H9 (cell line): ENCODE data around the gene EFNA5. TPM values are rescaled to one million over a fixed set of nuclear protein-coding genes. Genes with fewer than 3 reads are reported as not detected.

ENCODE experiments used
- DNase-seq: peaks from one replicate; pipeline ENCODE4 v3.0.0-alpha.2; 2017
- H2AFZ ChIP-seq: one replicate; pipeline ENCODE4 v1.6.1; 2013; ENCODE audit warnings: mild to moderate bottlenecking, low read length, control low read depth, moderate library complexity
- H2AK5ac ChIP-seq: 2 replicates; pipeline ENCODE4 v1.6.1; 2013; ENCODE audit warnings: low read length, control low read depth, mixed read lengths; ENCODE audit not compliant: insufficient read length
- H2BK120ac ChIP-seq: one replicate; pipeline ENCODE4 v1.6.1; 2013; ENCODE audit warnings: low read depth, mild to moderate bottlenecking, low read length, control low read depth, inconsistent platforms; ENCODE audit not compliant: poor library complexity, severe bottlenecking
- H2BK12ac ChIP-seq: 2 replicates; pipeline ENCODE4 v1.6.1; 2013; ENCODE audit warnings: low read length, control low read depth, mixed read lengths, low read depth; ENCODE audit not compliant: insufficient read length
- H2BK15ac ChIP-seq: 2 replicates; pipeline ENCODE4 v1.6.1; 2013; ENCODE audit warnings: low read depth, low read length, control low read depth
- H2BK20ac ChIP-seq: one replicate; pipeline ENCODE4 v1.6.1; 2013; ENCODE audit warnings: low read depth, mild to moderate bottlenecking, low read length, control low read depth, inconsistent platforms; ENCODE audit not compliant: poor library complexity, severe bottlenecking
- H2BK5ac ChIP-seq: 2 replicates; pipeline ENCODE4 v1.6.1; 2013; ENCODE audit warnings: low read length, control low read depth, mixed read lengths; ENCODE audit not compliant: insufficient read length
- H3K14ac ChIP-seq: 2 replicates; pipeline ENCODE4 v1.6.1; 2013; ENCODE audit warnings: low read length, control low read depth; ENCODE audit not compliant: insufficient read depth
- H3K18ac ChIP-seq: 2 replicates; pipeline ENCODE4 v1.6.1; 2013; ENCODE audit warnings: low read depth, mild to moderate bottlenecking, mixed read lengths, low read length, control low read depth; ENCODE audit not compliant: insufficient read length
- H3K23ac ChIP-seq: 2 replicates; pipeline ENCODE4 v1.6.1; 2013; ENCODE audit warnings: low read length, control low read depth, mixed read lengths, low read depth; ENCODE audit not compliant: insufficient read length
- H3K23me2 ChIP-seq: 2 replicates; pipeline ENCODE4 v1.6.1; 2013; ENCODE audit warnings: low read depth, mild to moderate bottlenecking, mixed read lengths, low read length, control low read depth; ENCODE audit not compliant: insufficient read length, poor library complexity, severe bottlenecking
- H3K27ac ChIP-seq: 2 replicates; pipeline ENCODE4 v1.5.1; 2013; ENCODE audit warnings: low read length, control low read depth, mixed read lengths, low read depth; ENCODE audit not compliant: insufficient read length
- H3K27me3 ChIP-seq: 2 replicates; pipeline ENCODE4 v1.6.1; 2013; ENCODE audit warnings: low read length, control low read depth, inconsistent platforms; ENCODE audit not compliant: insufficient read depth
- H3K4ac ChIP-seq: 2 replicates; pipeline ENCODE4 v1.6.1; 2013; ENCODE audit warnings: low read depth, mild to moderate bottlenecking, control low read depth, inconsistent platforms, low read length, moderate library complexity
- H3K4me1 ChIP-seq: 2 replicates; pipeline ENCODE4 v1.6.1; 2013; ENCODE audit warnings: low read length, control low read depth, inconsistent platforms; ENCODE audit not compliant: insufficient read depth
- H3K4me2 ChIP-seq: 2 replicates; pipeline ENCODE4 v1.6.1; 2013; ENCODE audit warnings: low read length, control low read depth, mixed read lengths; ENCODE audit not compliant: insufficient read length, insufficient read depth
- H3K56ac ChIP-seq: 2 replicates; pipeline ENCODE4 v1.6.1; 2013; ENCODE audit warnings: low read depth, mild to moderate bottlenecking, mixed read lengths, low read length, control low read depth; ENCODE audit not compliant: insufficient read length
- H3K79me1 ChIP-seq: 2 replicates; pipeline ENCODE4 v1.6.1; 2013; ENCODE audit warnings: low read depth, mild to moderate bottlenecking, moderate library complexity, low read length, control low read depth, inconsistent platforms; ENCODE audit not compliant: insufficient read depth, poor library complexity, severe bottlenecking
- H3K79me2 ChIP-seq: 2 replicates; pipeline ENCODE4 v1.6.1; 2013; ENCODE audit warnings: low read length, control low read depth, inconsistent platforms; ENCODE audit not compliant: insufficient read depth
- H3K9ac ChIP-seq: 2 replicates; pipeline ENCODE4 v1.6.1; 2013; ENCODE audit warnings: low read length, control low read depth, mixed read lengths; ENCODE audit not compliant: insufficient read length; ENCODE audit errors: extremely low read depth
- H3K9me3 ChIP-seq: one replicate; pipeline ENCODE4 v1.6.1; 2013; ENCODE audit warnings: low read depth, low read length, inconsistent platforms; ENCODE audit not compliant: control insufficient read depth
- H3T11ph ChIP-seq: one replicate; pipeline ENCODE4 v1.6.1; 2013; ENCODE audit warnings: mild to moderate bottlenecking, low read length, control low read depth, inconsistent platforms
- H4K20me1 ChIP-seq: one replicate; pipeline ENCODE4 v1.6.1; 2013; ENCODE audit not compliant: control insufficient read depth, insufficient read length, insufficient read depth
- H4K5ac ChIP-seq: 2 replicates; pipeline ENCODE4 v1.6.1; 2013; ENCODE audit warnings: low read depth, mild to moderate bottlenecking, mixed read lengths, low read length, control low read depth; ENCODE audit not compliant: insufficient read length
- H4K8ac ChIP-seq: replicated peaks from 2 replicates; pipeline ENCODE4 v1.6.1; 2013; ENCODE audit warnings: low read length, control low read depth, mixed read lengths, low read depth; ENCODE audit not compliant: insufficient read length
- H4K91ac ChIP-seq: 2 replicates; pipeline ENCODE4 v1.6.1; 2013; ENCODE audit warnings: low read depth, mild to moderate bottlenecking, moderate library complexity, mixed read lengths, low read length, control low read depth; ENCODE audit not compliant: insufficient read length
- H3K27ac Mint-ChIP-seq, 3 experiments: 2 replicates in 2 of 3; 3 replicates in 1 of 3; pipeline ENCODE4 v1.8.0; 2020 to 2021; ENCODE audit warnings: mixed read lengths in 3 of 3, mild to moderate bottlenecking in 1 of 3, moderate library complexity in 1 of 3
- H3K27me3 Mint-ChIP-seq: 2 replicates; pipeline ENCODE4 v1.8.0; 2021; ENCODE audit warnings: low read depth, mild to moderate bottlenecking, moderate library complexity, mixed read lengths
- H3K36me3 Mint-ChIP-seq, 3 experiments: 2 replicates in 2 of 3; 3 replicates in 1 of 3; pipeline ENCODE4 v1.8.0; 2020 to 2021; ENCODE audit warnings: low read depth in 3 of 3, mixed read lengths in 3 of 3; ENCODE audit not compliant: insufficient read depth in 1 of 3
- H3K4me1 Mint-ChIP-seq, 2 experiments: 2 replicates each; pipeline ENCODE4 v1.8.0; 2020; ENCODE audit warnings: mixed read lengths in 2 of 2
- H3K4me3 Mint-ChIP-seq, 2 experiments: 2 replicates in 1 of 2; 3 replicates in 1 of 2; pipeline ENCODE4 v1.8.0; 2020 to 2021; ENCODE audit warnings: mild to moderate bottlenecking in 2 of 2, mixed read lengths in 2 of 2, moderate library complexity in 1 of 2
- H3K9me3 Mint-ChIP-seq, 2 experiments: 2 replicates in 1 of 2; 3 replicates in 1 of 2; pipeline ENCODE4 v1.8.0; 2020; ENCODE audit warnings: mild to moderate bottlenecking in 2 of 2, mixed read lengths in 2 of 2, moderate library complexity in 1 of 2
- CTCF ChIP-seq: fragments of 200-600 bp; sonication (generic); conservative IDR thresholded peaks from 3 replicates; pipeline ENCODE4 v1.8.0; 2021; ENCODE audit warnings: antibody characterized with exemption, mild to moderate bottlenecking
- WGBS: extraction: QIAGEN DNeasy Blood & Tissue Kit; methylation state at CpG from one replicate; pipeline ENCODE4 v1.1.7; 2013; ENCODE audit warnings: missing lambda C conversion rate, low lambda C conversion rate, mixed read lengths; ENCODE audit not compliant: insufficient read length; ENCODE audit errors: extremely low coverage; 5-methylcytosine and 5-hydroxymethylcytosine counted together
- total RNA-seq: library from RNA; stranded (reverse); gene quantifications from 2 replicates; pipeline ENCODE4 v1.2.1, GENCODE V29; 2021

Gene EFNA5
- total RNA-seq, 1 experiment from 2014 or later, result 20.4 TPM

GRCh38 chr5:107531308-107531707 lies 139.4 kb downstream of the EFNA5 start:
- H2BK120ac ChIP-seq, result no peak overlapping the region
- Mint-ChIP-seq H3K4me3 (no peak overlapping the region), H3K27me3 (no peaks in the 10 kb centered on the region), H3K4me1 (peaks cover 49 to 56% of the 10 kb centered on the region in 2 experiments), H3K9me3 (no peaks in the 10 kb centered on the region), H3K36me3 (no peaks in the 10 kb centered on the region), H3K27ac (no peak overlapping the region)
- no peak overlapping the region for H3K56ac ChIP-seq
- no peak overlapping the region for H4K91ac ChIP-seq
- no peak overlapping the region for H3K4ac ChIP-seq
- no peak overlapping the region for H3K9ac ChIP-seq
- no peaks in the 10 kb centered on the region for H3K9me3 ChIP-seq
- no peaks in the 10 kb centered on the region for H3K23me2 ChIP-seq
- H3K27ac ChIP-seq, result no peak overlapping the region
- no peak overlapping the region for H2BK12ac ChIP-seq
- H4K5ac ChIP-seq, result no peak overlapping the region
- H3K14ac ChIP-seq, result no peak overlapping the region; the same call in 1 of the 2 replicates
- H3K23ac ChIP-seq, result no peak overlapping the region
- H3K79me1 ChIP-seq, result peaks cover 2% of the 10 kb centered on the region
- H4K20me1 ChIP-seq, result no peaks in the 10 kb centered on the region
- H3K79me2 ChIP-seq, result no peaks in the 10 kb centered on the region
- no peak overlapping the region for H2AK5ac ChIP-seq
- peaks cover 11% of the 10 kb centered on the region; the same call in 1 of the 2 replicates for H3K4me1 ChIP-seq
- no peak overlapping the region for H2BK20ac ChIP-seq
- no peak overlapping the region for H2BK15ac ChIP-seq
- no peak overlapping the region for H4K8ac ChIP-seq
- TF ChIP-seq CTCF, result no peak
- no peak overlapping the region for H2AFZ ChIP-seq
- no peaks in the 10 kb centered on the region for H3K27me3 ChIP-seq
- no CpG with 5 or more reads among the region's 7 CpGs for WGBS
- H2BK5ac ChIP-seq, result no peak overlapping the region
- no peak overlapping the region for H3K18ac ChIP-seq
- H3K4me2 ChIP-seq, result no peak overlapping the region
- no peak overlapping the region for H3T11ph ChIP-seq
- no peak for DNase-seq
